Measurements from ENCODE around the gene HJV.
A peak's percentile ranks its signal among the peaks of the same experiment; 100 is the strongest.

Gene HJV

DNA sequence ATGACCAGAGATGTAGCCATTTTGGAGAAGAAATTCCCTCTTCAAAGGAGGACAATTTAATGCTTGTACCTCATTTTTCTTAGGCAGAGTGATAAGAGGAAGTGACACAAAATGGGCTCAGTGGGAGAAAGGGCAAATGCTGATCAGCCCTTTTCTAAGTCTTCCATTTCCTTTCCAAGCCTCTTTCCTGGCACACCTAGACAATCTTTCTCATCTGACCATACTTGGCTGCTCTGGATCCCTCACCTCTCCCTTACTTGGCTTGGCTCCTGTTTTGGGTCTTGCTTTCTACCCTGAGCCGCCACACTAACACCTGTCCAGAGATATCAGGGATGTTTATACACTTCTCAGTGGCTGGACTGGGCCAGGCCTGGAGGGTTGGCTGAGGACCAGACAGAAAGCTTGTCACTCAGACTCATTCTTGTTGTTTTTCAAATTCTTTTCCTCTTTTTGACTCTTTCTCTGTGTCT lies 38.3 kb downstream of the HJV start:
- peak overlapping the region; percentile 10; the same call in 1 of the 2 replicates for H3K9ac ChIP-seq (ENCODE audit: low read length)
- H3K9me3 ChIP-seq (ENCODE audit: low read length), result no peaks in the 10 kb centered on the region
- no peaks in the 10 kb centered on the region for H3K79me2 ChIP-seq (ENCODE audit: insufficient read depth, low read length)
- peaks cover 5% of the 10 kb centered on the region; the same call in 1 of the 2 replicates for H3K36me3 ChIP-seq (ENCODE audit: insufficient read depth, low read length)
- TF ChIP-seq, protein P1, sequence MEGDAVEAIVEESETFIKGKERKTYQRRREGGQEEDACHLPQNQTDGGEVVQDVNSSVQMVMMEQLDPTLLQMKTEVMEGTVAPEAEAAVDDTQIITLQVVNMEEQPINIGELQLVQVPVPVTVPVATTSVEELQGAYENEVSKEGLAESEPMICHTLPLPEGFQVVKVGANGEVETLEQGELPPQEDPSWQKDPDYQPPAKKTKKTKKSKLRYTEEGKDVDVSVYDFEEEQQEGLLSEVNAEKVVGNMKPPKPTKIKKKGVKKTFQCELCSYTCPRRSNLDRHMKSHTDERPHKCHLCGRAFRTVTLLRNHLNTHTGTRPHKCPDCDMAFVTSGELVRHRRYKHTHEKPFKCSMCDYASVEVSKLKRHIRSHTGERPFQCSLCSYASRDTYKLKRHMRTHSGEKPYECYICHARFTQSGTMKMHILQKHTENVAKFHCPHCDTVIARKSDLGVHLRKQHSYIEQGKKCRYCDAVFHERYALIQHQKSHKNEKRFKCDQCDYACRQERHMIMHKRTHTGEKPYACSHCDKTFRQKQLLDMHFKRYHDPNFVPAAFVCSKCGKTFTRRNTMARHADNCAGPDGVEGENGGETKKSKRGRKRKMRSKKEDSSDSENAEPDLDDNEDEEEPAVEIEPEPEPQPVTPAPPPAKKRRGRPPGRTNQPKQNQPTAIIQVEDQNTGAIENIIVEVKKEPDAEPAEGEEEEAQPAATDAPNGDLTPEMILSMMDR (IDR thresholded peaks at IDR 0.05; ENCODE audit: low read length), result no peak
- TF ChIP-seq EZH2 (IDR thresholded peaks at IDR 0.05; ENCODE audit: borderline replicate concordance, low read length), result no peak
- no peaks in the 10 kb centered on the region for H4K20me1 ChIP-seq (ENCODE audit: insufficient read depth, low read length)
- H2AFZ ChIP-seq (ENCODE audit: low read length), result no peak overlapping the region
- H3K4me2 ChIP-seq (ENCODE audit: low read length), result no peak overlapping the region; the same call in 1 of the 2 replicates
- no peaks in the 10 kb centered on the region for H3K9me2 ChIP-seq (ENCODE audit: low read depth, low read length)
- no peaks in the 10 kb centered on the region for H3K27me3 ChIP-seq (ENCODE audit: insufficient read depth, low read length)
- H3K4me1 ChIP-seq (ENCODE audit: insufficient read depth, low read length, severe bottlenecking), result peaks cover 67% of the 10 kb centered on the region
- H3K27ac ChIP-seq (ENCODE audit: low read depth, low read length, poor library complexity, severe bottlenecking), result peak overlapping the region; percentile 96
- peaks cover 11% of the 10 kb centered on the region for H3F3A ChIP-seq (ENCODE audit: insufficient read depth, low read length)
- H3K4me3 ChIP-seq (ENCODE audit: low read depth, low read length, poor library complexity, severe bottlenecking), result no peak overlapping the region

DNA sequence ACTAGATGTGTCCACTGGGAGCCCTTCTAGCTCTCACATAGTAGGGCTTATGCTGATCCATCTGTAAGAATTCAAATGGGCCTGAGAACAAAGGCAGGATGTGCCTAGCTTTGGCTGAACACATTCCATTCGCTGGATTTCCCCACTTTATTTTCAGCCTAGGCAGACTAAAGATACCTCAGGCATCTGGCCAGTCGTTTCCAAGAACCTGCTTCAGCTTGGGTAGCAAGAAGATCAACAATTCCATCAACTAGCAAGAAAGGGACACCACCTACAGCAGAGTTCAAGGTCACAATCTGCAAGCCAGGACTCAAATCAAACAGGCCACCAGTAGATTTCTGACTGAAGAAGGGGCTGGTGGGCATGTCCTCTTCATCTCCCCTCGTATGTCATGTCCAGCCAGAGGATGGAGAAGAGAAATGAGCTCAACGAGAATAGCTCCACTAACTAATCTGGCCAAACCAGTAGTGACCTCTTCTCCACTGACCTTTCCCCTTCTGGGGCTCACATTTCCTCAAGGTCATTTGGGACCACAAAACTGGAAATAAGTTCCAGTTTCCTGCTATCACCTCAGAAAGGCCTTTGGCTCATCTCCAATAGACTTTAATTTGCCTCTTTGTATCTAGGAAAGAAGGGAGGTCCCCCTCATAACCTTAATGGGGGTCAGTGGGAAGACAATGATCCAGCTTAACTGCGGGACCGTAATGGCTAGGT lies 39.4 kb downstream of the HJV start:
- Histone ChIP-seq H3K4me1 (ENCODE audit: insufficient read depth, low read length, severe bottlenecking) (peaks cover 74% of the 10 kb centered on the region), H3K4me2 (ENCODE audit: low read length) (no peak overlapping the region), H3K9me3 (ENCODE audit: low read length) (no peaks in the 10 kb centered on the region), H4K20me1 (ENCODE audit: insufficient read depth, low read length) (no peaks in the 10 kb centered on the region), H3K36me3 (ENCODE audit: insufficient read depth, low read length) (peaks cover 5% of the 10 kb centered on the region; the same call in 1 of the 2 replicates), H3F3A (ENCODE audit: insufficient read depth, low read length) (peaks cover 11% of the 10 kb centered on the region), H2AFZ (ENCODE audit: low read length) (no peak overlapping the region), H3K79me2 (ENCODE audit: insufficient read depth, low read length) (no peaks in the 10 kb centered on the region), H3K4me3 (ENCODE audit: low read depth, low read length, poor library complexity, severe bottlenecking) (no peak overlapping the region), H3K9ac (ENCODE audit: low read length) (no peak overlapping the region), H3K27ac (ENCODE audit: low read depth, low read length, poor library complexity, severe bottlenecking) (peak overlapping the region; percentile 96), H3K9me2 (ENCODE audit: low read depth, low read length) (no peaks in the 10 kb centered on the region), H3K27me3 (ENCODE audit: insufficient read depth, low read length) (no peaks in the 10 kb centered on the region)
- TF ChIP-seq EZH2 (IDR thresholded peaks at IDR 0.05; ENCODE audit: borderline replicate concordance, low read length), result no peak

DNA sequence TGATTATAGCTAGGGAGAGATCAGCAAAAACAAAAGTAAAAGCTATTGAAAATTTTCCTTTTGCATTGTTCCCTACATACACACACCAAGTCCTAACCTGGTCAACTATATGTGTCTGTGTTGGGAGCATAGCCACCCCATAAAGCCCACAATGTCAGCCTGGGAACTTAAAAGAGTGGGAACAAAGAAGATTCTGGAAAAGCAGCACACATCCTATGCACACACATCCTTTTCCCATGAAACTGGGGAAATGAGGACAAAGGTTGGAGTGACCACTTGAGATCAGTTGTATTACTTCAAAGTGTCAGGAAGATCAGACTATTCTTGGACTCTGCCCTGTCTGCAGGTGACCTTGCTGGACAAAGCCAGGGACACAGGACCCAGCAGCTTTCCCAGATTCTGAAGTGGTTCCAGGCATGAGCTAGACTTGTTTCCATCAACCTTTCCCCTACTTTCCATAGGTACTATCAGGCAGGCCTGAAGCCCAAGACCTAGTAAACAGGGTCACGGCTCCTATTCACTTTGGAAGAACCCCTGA lies 41.0 kb downstream of the HJV start:
- peaks cover 5% of the 10 kb centered on the region; the same call in 1 of the 2 replicates for H3K36me3 ChIP-seq (ENCODE audit: insufficient read depth, low read length)
- no peaks in the 10 kb centered on the region for H3K9me3 ChIP-seq (ENCODE audit: low read length)
- no peaks in the 10 kb centered on the region for H4K20me1 ChIP-seq (ENCODE audit: insufficient read depth, low read length)
- H3F3A ChIP-seq (ENCODE audit: insufficient read depth, low read length), result peaks cover 11% of the 10 kb centered on the region
- no peak overlapping the region for H3K4me3 ChIP-seq (ENCODE audit: low read depth, low read length, poor library complexity, severe bottlenecking)
- TF ChIP-seq EZH2 (IDR thresholded peaks at IDR 0.05; ENCODE audit: borderline replicate concordance, low read length), result no peak
- H3K27ac ChIP-seq (ENCODE audit: low read depth, low read length, poor library complexity, severe bottlenecking), result peak overlapping the region; percentile 96
- H3K79me2 ChIP-seq (ENCODE audit: insufficient read depth, low read length), result no peaks in the 10 kb centered on the region
- H3K4me1 ChIP-seq (ENCODE audit: insufficient read depth, low read length, severe bottlenecking), result peaks cover 71% of the 10 kb centered on the region
- no peak overlapping the region for H2AFZ ChIP-seq (ENCODE audit: low read length)
- H3K9me2 ChIP-seq (ENCODE audit: low read depth, low read length), result no peaks in the 10 kb centered on the region
- H3K27me3 ChIP-seq (ENCODE audit: insufficient read depth, low read length), result no peaks in the 10 kb centered on the region
- peak overlapping the region; percentile 64; the same call in 1 of the 2 replicates for H3K4me2 ChIP-seq (ENCODE audit: low read length)
- peak overlapping the region; percentile 48; the same call in 1 of the 2 replicates for H3K9ac ChIP-seq (ENCODE audit: low read length)

DNA sequence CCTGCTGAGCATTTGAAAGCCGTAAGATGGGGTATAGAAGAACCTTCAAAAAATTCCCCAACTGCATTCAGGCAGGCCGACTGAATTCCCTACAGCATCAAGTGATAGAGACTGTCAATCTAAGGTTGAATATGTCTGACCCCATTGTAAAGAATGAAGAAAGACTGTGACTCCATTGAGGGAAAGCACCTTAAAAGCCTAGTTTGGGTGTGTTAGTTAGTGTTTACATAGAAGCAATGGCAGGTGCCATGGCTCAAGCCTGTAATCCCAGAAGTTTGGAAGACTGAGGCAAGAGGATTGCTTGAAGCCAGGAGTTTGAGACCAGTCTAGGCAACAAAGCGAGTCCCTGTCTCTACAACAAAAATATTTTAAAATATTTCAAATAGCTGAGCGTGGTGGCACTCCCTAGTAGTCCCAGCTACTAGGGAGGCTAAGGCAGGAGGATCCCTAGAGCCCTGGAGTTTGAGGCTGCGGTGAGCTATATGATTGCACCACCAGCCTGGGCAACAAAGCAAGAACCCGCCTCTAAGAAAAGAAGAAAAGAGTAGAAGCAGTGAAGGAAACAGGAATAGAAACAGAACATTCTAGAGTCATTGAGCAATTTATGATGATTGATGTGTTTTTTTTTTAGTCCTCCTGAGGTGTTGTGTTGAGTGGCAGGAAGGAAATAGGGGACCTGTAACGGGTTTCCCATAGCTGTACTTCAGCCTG lies 41.6 kb downstream of the HJV start:
- peak overlapping the region; percentile 64; the same call in 1 of the 2 replicates for H3K4me2 ChIP-seq (ENCODE audit: low read length)
- H3K4me3 ChIP-seq (ENCODE audit: low read depth, low read length, poor library complexity, severe bottlenecking), result peak overlapping the region; percentile 8
- peaks cover 64% of the 10 kb centered on the region for H3K4me1 ChIP-seq (ENCODE audit: insufficient read depth, low read length, severe bottlenecking)
- H3K27ac ChIP-seq (ENCODE audit: low read depth, low read length, poor library complexity, severe bottlenecking), result peak overlapping the region; percentile 96
- H3F3A ChIP-seq (ENCODE audit: insufficient read depth, low read length), result peaks cover 7% of the 10 kb centered on the region
- no peaks in the 10 kb centered on the region for H3K27me3 ChIP-seq (ENCODE audit: insufficient read depth, low read length)
- H3K36me3 ChIP-seq (ENCODE audit: insufficient read depth, low read length), result peaks cover 5% of the 10 kb centered on the region; the same call in 1 of the 2 replicates
- H3K79me2 ChIP-seq (ENCODE audit: insufficient read depth, low read length), result no peaks in the 10 kb centered on the region
- H3K9me3 ChIP-seq (ENCODE audit: low read length), result no peaks in the 10 kb centered on the region
- H4K20me1 ChIP-seq (ENCODE audit: insufficient read depth, low read length), result no peaks in the 10 kb centered on the region
- H2AFZ ChIP-seq (ENCODE audit: low read length), result no peak overlapping the region
- H3K9me2 ChIP-seq (ENCODE audit: low read depth, low read length), result no peaks in the 10 kb centered on the region
- TF ChIP-seq, protein P1 (IDR thresholded peaks at IDR 0.05; ENCODE audit: low read length), result no peak
- TF ChIP-seq EZH2 (IDR thresholded peaks at IDR 0.05; ENCODE audit: borderline replicate concordance, low read length), result no peak
- peak overlapping the region; percentile 48; the same call in 1 of the 2 replicates for H3K9ac ChIP-seq (ENCODE audit: low read length)

Measured in OCI-LY1 (cell line).